ENCODE results near the gene MTMR3.

MTMR3 gene

GRCh38 chr22:29912141-29912540 lies 29.2 kb downstream of the MTMR3 start:
- H3K27me3 ChIP-seq (ENCODE audit: control insufficient read depth in 1 of 2, insufficient read depth in 2 of 2, low read length in 2 of 2) = no peaks in the 10 kb centered on the region
- no peak overlapping the region for H3K9ac ChIP-seq (ENCODE audit: low read depth in 1 of 2, low read length in 2 of 2)
- no peaks in the 10 kb centered on the region for H3K9me3 ChIP-seq (ENCODE audit: control insufficient read depth in 1 of 2, low read length in 2 of 2)
- no peak overlapping the region for H3K4me3 ChIP-seq (ENCODE audit: low read depth in 1 of 2, low read length in 2 of 2)
- no peaks in the 10 kb centered on the region for H3K36me3 ChIP-seq (ENCODE audit: control insufficient read depth in 1 of 2, insufficient read depth in 2 of 2, low read length in 2 of 2)
- no peak overlapping the region for H3K27ac ChIP-seq (ENCODE audit: low read depth, low read length)
- H3K4me1 ChIP-seq (ENCODE audit: control insufficient read depth in 1 of 2, insufficient read depth in 2 of 2, low read length in 2 of 2) = peaks cover 26 to 36% of the 10 kb centered on the region in 2 donors

DNA sequence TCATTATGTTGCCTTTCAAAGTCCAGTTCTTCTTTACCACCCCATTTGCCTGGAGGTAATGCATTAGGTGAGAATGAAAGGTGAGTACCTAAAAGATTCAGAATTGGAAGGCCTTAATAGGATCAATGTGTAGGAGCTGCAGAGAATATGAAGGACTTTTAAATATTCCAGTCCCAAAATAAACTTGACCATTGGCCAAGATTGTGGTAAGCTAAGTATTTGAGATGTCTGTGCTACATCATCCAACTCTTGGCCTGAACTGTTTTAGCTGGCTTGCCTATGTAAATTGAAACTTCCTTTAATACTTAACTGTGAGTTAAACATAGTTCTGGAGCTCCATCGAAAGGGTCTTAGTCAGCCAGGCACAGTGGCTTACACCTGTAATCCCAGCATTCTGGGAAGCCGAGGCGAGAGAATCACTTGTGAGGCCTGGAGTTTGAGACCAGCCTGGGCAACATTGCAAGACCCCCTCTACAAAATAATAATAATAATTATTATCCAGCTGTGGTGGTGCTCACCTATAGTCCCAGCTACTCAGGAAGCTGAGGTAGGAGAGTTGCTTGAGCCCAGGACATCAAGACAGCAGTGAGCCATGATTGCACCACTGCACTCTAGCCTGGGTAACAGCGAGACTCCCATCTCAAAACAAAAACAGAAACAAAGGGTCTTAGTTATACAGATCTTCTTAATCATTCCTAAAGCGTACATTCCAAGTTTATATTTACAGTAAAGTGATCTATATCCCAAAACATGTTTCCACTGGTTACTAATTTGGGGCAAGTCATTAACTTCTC lies 29.8 kb downstream of the MTMR3 start:
- Histone ChIP-seq H3K9ac (ENCODE audit: low read depth in 1 of 2, low read length in 2 of 2) (no peak overlapping the region), H3K4me3 (ENCODE audit: low read depth in 1 of 2, low read length in 2 of 2) (no peak overlapping the region), H3K36me3 (ENCODE audit: control insufficient read depth in 1 of 2, insufficient read depth in 2 of 2, low read length in 2 of 2) (no peaks in the 10 kb centered on the region), H3K27ac (ENCODE audit: low read depth, low read length) (peak overlapping the region; percentile 17), H3K9me3 (ENCODE audit: control insufficient read depth in 1 of 2, low read length in 2 of 2) (no peaks in the 10 kb centered on the region), H3K4me1 (ENCODE audit: control insufficient read depth in 1 of 2, insufficient read depth in 2 of 2, low read length in 2 of 2) (peaks cover 19 to 33% of the 10 kb centered on the region in 2 donors), H3K27me3 (ENCODE audit: control insufficient read depth in 1 of 2, insufficient read depth in 2 of 2, low read length in 2 of 2) (no peaks in the 10 kb centered on the region)

GRCh38 chr22:29914165-29914564 lies 31.2 kb downstream of the MTMR3 start:
- H3K27ac ChIP-seq (ENCODE audit: low read depth, low read length) = no peak overlapping the region
- no peaks in the 10 kb centered on the region for H3K36me3 ChIP-seq (ENCODE audit: control insufficient read depth in 1 of 2, insufficient read depth in 2 of 2, low read length in 2 of 2)
- H3K4me3 ChIP-seq (ENCODE audit: low read depth in 1 of 2, low read length in 2 of 2) = no peak overlapping the region
- H3K9ac ChIP-seq (ENCODE audit: low read depth in 1 of 2, low read length in 2 of 2) = no peak overlapping the region
- H3K4me1 ChIP-seq (ENCODE audit: control insufficient read depth in 1 of 2, insufficient read depth in 2 of 2, low read length in 2 of 2) = peaks cover 7 to 20% of the 10 kb centered on the region in 2 donors
- no peaks in the 10 kb centered on the region for H3K27me3 ChIP-seq (ENCODE audit: control insufficient read depth in 1 of 2, insufficient read depth in 2 of 2, low read length in 2 of 2)
- H3K9me3 ChIP-seq (ENCODE audit: control insufficient read depth in 1 of 2, low read length in 2 of 2) = no peaks in the 10 kb centered on the region

- peaks cover 6 to 15% of the 10 kb centered on the region in 2 donors for H3K4me1 ChIP-seq (ENCODE audit: control insufficient read depth in 1 of 2, insufficient read depth in 2 of 2, low read length in 2 of 2)
- H3K4me3 ChIP-seq (ENCODE audit: low read depth in 1 of 2, low read length in 2 of 2) = no peak overlapping the region
Observed at GRCh38 chr22:29914991-29915533, 32.1 kb downstream of the MTMR3 start.

DNA sequence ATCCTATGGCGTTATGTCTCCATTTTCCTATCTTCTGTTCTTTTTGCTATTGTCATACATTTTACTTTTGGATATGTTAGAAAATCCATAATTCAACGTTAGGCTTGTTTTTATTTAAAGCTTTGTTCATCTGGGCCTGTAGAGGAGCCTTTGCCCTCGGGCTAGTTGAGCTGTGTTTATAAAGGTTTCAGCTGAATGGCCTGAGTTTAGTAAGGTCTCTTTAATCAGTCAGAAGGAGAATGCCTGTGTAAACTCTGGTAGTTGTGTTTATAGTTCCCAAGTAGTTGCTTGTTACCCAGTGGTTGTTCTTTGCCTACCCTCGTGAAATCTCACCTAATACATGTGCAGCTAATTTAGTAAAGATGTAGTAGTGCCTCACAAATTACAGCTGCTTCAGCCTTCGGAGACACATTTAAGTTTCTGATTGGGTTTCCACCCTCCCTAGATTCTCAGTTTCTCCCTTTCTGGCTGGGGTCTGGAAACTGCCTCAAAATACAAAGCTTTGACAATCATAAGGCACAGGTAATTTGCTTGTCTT lies 33.1 kb downstream of the MTMR3 start:
- no peak overlapping the region for H3K4me3 ChIP-seq (ENCODE audit: low read depth in 1 of 2, low read length in 2 of 2)
- H3K9me3 ChIP-seq (ENCODE audit: control insufficient read depth in 1 of 2, low read length in 2 of 2) = no peaks in the 10 kb centered on the region
- peaks cover 6 to 15% of the 10 kb centered on the region in 2 donors for H3K4me1 ChIP-seq (ENCODE audit: control insufficient read depth in 1 of 2, insufficient read depth in 2 of 2, low read length in 2 of 2)
- H3K9ac ChIP-seq (ENCODE audit: low read depth in 1 of 2, low read length in 2 of 2) = no peak overlapping the region
- no peaks in the 10 kb centered on the region for H3K27me3 ChIP-seq (ENCODE audit: control insufficient read depth in 1 of 2, insufficient read depth in 2 of 2, low read length in 2 of 2)
- H3K36me3 ChIP-seq (ENCODE audit: control insufficient read depth in 1 of 2, insufficient read depth in 2 of 2, low read length in 2 of 2) = no peaks in the 10 kb centered on the region
- no peak overlapping the region for H3K27ac ChIP-seq (ENCODE audit: low read depth, low read length)

More at GRCh38 chr22:29914991-29915533, 32.1 kb downstream of the MTMR3 start:
- Histone ChIP-seq H3K9me3 (ENCODE audit: control insufficient read depth in 1 of 2, low read length in 2 of 2) (no peaks in the 10 kb centered on the region), H3K27ac (ENCODE audit: low read depth, low read length) (no peak overlapping the region), H3K27me3 (ENCODE audit: control insufficient read depth in 1 of 2, insufficient read depth in 2 of 2, low read length in 2 of 2) (no peaks in the 10 kb centered on the region), H3K36me3 (ENCODE audit: control insufficient read depth in 1 of 2, insufficient read depth in 2 of 2, low read length in 2 of 2) (no peaks in the 10 kb centered on the region), H3K9ac (ENCODE audit: low read depth in 1 of 2, low read length in 2 of 2) (no peak overlapping the region)

DNA sequence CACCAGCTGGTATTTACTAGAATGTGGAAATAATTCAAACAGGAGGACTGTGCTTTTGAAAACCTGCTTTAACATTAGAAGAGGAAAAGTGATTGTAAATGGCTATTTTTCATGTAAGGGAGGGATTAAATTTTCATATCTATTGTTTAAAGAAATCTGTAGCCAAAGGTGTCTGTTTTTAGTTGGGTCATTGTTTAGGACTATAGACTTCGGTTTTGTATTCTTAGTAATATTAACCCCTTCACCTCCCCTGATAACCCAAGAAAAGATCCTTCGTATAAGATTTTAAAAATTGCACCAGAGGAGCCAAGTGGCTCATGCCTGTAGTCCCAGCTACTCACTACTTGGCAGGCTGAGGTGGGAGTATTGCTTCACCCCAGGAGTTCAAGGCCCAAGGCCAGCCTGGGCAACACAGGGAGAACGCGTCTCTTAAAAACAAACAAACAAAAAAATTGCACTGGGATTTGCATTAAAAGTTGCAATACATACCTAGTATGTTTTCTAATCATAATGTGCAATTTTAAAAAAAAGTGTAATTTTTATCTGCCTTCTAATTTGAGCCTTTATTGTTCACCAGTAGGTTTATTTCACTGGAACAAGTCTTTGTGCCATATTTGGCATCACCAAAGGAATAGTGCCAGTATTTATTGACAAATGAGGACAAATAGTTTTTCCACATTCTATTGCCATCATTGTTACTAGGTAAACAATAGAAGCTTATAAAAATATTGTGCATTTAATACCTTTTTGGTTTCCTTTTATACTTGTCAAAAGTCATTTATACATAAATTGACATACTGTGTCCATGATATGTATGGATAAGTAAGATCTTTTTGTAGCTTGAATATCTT lies 34.3 kb downstream of the MTMR3 start:
- H3K9me3 ChIP-seq (ENCODE audit: control insufficient read depth in 1 of 2, low read length in 2 of 2) = no peaks in the 10 kb centered on the region
- no peaks in the 10 kb centered on the region for H3K27me3 ChIP-seq (ENCODE audit: control insufficient read depth in 1 of 2, insufficient read depth in 2 of 2, low read length in 2 of 2)
- H3K4me1 ChIP-seq (ENCODE audit: control insufficient read depth in 1 of 2, insufficient read depth in 2 of 2, low read length in 2 of 2) = peaks cover 3 to 14% of the 10 kb centered on the region in 2 donors
- H3K27ac ChIP-seq (ENCODE audit: low read depth, low read length) = no peak overlapping the region
- H3K4me3 ChIP-seq (ENCODE audit: low read depth in 1 of 2, low read length in 2 of 2) = no peak overlapping the region
- no peak overlapping the region for H3K9ac ChIP-seq (ENCODE audit: low read depth in 1 of 2, low read length in 2 of 2)
- H3K36me3 ChIP-seq (ENCODE audit: control insufficient read depth in 1 of 2, insufficient read depth in 2 of 2, low read length in 2 of 2) = no peaks in the 10 kb centered on the region

DNA sequence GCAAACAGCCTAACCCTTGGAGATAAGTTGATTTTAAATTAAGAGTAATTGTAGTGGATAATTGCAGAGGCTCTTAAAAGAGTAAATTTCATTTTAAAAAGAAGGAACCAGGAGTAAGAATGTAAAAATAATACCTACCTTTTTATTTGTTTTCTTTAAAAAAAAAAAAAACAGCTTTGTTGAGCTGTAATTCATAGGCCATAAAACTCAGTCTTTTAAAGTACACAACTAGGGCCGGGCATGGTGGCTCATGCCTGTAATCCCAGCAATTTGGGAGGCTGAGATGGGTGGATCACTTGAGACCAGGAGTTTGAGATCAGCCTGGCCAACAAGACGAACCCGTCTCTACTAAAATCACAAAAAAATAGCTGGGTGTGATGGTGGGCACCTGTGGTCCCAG lies 42.4 kb downstream of the MTMR3 start:
- Histone ChIP-seq H3K9me3 (ENCODE audit: control insufficient read depth in 1 of 2, low read length in 2 of 2) (no peaks in the 10 kb centered on the region), H3K36me3 (ENCODE audit: control insufficient read depth in 1 of 2, insufficient read depth in 2 of 2, low read length in 2 of 2) (no peaks in the 10 kb centered on the region), H3K4me1 (ENCODE audit: control insufficient read depth in 1 of 2, insufficient read depth in 2 of 2, low read length in 2 of 2) (peaks cover 0 to 4% of the 10 kb centered on the region in 2 donors), H3K27me3 (ENCODE audit: control insufficient read depth in 1 of 2, insufficient read depth in 2 of 2, low read length in 2 of 2) (no peaks in the 10 kb centered on the region), H3K4me3 (ENCODE audit: low read depth in 1 of 2, low read length in 2 of 2) (no peak overlapping the region), H3K9ac (ENCODE audit: low read depth in 1 of 2, low read length in 2 of 2) (no peak overlapping the region), H3K27ac (ENCODE audit: low read depth, low read length) (no peak overlapping the region)

GRCh38 chr22:29926057-29926456 lies 43.1 kb downstream of the MTMR3 start:
- H3K4me1 ChIP-seq (ENCODE audit: control insufficient read depth in 1 of 2, insufficient read depth in 2 of 2, low read length in 2 of 2) = peaks cover 0 to 4% of the 10 kb centered on the region in 2 donors
- no peaks in the 10 kb centered on the region for H3K9me3 ChIP-seq (ENCODE audit: control insufficient read depth in 1 of 2, low read length in 2 of 2)
- H3K27me3 ChIP-seq (ENCODE audit: control insufficient read depth in 1 of 2, insufficient read depth in 2 of 2, low read length in 2 of 2) = no peaks in the 10 kb centered on the region
- H3K4me3 ChIP-seq (ENCODE audit: low read depth in 1 of 2, low read length in 2 of 2) = no peak overlapping the region
- H3K9ac ChIP-seq (ENCODE audit: low read depth in 1 of 2, low read length in 2 of 2) = no peak overlapping the region
- H3K27ac ChIP-seq (ENCODE audit: low read depth, low read length) = no peak overlapping the region
- no peaks in the 10 kb centered on the region for H3K36me3 ChIP-seq (ENCODE audit: control insufficient read depth in 1 of 2, insufficient read depth in 2 of 2, low read length in 2 of 2)

DNA sequence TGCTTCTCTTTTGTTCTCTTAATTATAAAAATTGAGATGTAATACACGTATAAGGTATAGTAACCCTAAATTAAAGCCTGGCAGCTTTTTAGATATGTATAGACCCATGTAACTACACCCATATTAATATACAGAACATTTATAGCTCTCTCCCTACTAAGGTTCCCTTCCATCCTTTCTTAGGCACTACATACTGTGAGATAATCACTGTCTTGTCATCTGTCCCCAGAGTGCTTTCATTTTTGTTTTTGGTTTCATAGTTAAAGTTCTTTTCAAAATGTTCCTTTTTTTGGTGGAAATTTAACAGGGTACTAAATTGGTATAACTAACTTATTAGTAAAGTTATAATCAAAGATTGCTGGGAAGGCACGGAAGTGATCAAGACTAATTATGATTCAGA lies 49.2 kb downstream of the MTMR3 start:
- Histone ChIP-seq H3K4me1 (ENCODE audit: control insufficient read depth in 1 of 2, insufficient read depth in 2 of 2, low read length in 2 of 2) (peaks cover 0 to 12% of the 10 kb centered on the region in 2 donors), H3K27me3 (ENCODE audit: control insufficient read depth in 1 of 2, insufficient read depth in 2 of 2, low read length in 2 of 2) (no peaks in the 10 kb centered on the region), H3K36me3 (ENCODE audit: control insufficient read depth in 1 of 2, insufficient read depth in 2 of 2, low read length in 2 of 2) (no peaks in the 10 kb centered on the region), H3K27ac (ENCODE audit: low read depth, low read length) (no peak overlapping the region), H3K4me3 (ENCODE audit: low read depth in 1 of 2, low read length in 2 of 2) (no peak overlapping the region), H3K9me3 (ENCODE audit: control insufficient read depth in 1 of 2, low read length in 2 of 2) (no peaks in the 10 kb centered on the region), H3K9ac (ENCODE audit: low read depth in 1 of 2, low read length in 2 of 2) (no peak overlapping the region)

DNA sequence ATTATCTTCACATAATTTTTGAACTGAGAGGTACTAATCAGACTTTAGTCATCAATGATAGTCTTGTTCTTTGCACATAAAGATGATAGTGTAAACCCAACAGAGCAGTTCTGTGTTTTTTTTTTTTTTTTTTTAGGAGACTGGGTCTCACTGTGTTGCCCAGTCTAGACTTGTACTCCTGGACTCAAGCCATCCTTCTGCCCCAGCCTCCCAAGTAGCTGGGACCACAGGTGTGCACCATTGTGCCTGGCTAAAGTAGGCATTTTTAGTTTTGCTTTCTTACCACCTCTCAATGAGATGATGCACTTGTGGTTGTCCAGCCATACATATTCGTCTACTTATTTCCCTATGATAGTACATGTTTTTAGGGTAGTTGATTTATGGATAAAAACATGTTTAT lies 50.6 kb downstream of the MTMR3 start:
- peaks cover 0 to 12% of the 10 kb centered on the region in 2 donors for H3K4me1 ChIP-seq (ENCODE audit: control insufficient read depth in 1 of 2, insufficient read depth in 2 of 2, low read length in 2 of 2)

More for the DNA sequence above, 50.6 kb downstream of the MTMR3 start:
- H3K9ac ChIP-seq (ENCODE audit: low read depth in 1 of 2, low read length in 2 of 2) = no peak overlapping the region
- no peaks in the 10 kb centered on the region for H3K27me3 ChIP-seq (ENCODE audit: control insufficient read depth in 1 of 2, insufficient read depth in 2 of 2, low read length in 2 of 2)
- no peaks in the 10 kb centered on the region for H3K9me3 ChIP-seq (ENCODE audit: control insufficient read depth in 1 of 2, low read length in 2 of 2)
- no peak overlapping the region for H3K4me3 ChIP-seq (ENCODE audit: low read depth in 1 of 2, low read length in 2 of 2)
- no peaks in the 10 kb centered on the region for H3K36me3 ChIP-seq (ENCODE audit: control insufficient read depth in 1 of 2, insufficient read depth in 2 of 2, low read length in 2 of 2)
- H3K27ac ChIP-seq (ENCODE audit: low read depth, low read length) = no peak overlapping the region
